Suprapubic skin (tissue), 4 donors: ENCODE measurements around the gene DEFB110. TPM values are rescaled to one million over a fixed set of nuclear protein-coding genes. Genes with fewer than 3 reads are reported as not detected.

ENCODE experiments used
- DNase-seq, 2 donors: peaks; one replicate each; pipeline ENCODE4 v3.0.0-alpha.2; 2019; ENCODE audit warnings: low spot score in 2 of 2
- H3K27ac ChIP-seq: fragments of 200-600 bp; sonication (generic); one replicate; pipeline ENCODE4 v1.5.1; 2019
- H3K27me3 ChIP-seq: fragments of 200-600 bp; sonication (generic); one replicate; pipeline ENCODE4 v1.5.1; 2019
- H3K36me3 ChIP-seq: fragments of 200-600 bp; sonication (generic); one replicate; pipeline ENCODE4 v1.5.1; 2019
- H3K4me1 ChIP-seq: fragments of 200-600 bp; sonication (generic); one replicate; pipeline ENCODE4 v1.5.1; 2019
- H3K4me3 ChIP-seq: fragments of 200-600 bp; sonication (generic); one replicate; pipeline ENCODE4 v1.5.1; 2019; ENCODE audit warnings: mild to moderate bottlenecking
- H3K9me3 ChIP-seq: fragments of 200-600 bp; sonication (generic); one replicate; pipeline ENCODE4 v1.5.1; 2019
- CTCF ChIP-seq, 2 donors: fragments of 200-600 bp in 1 of 2; fragments of 450-650 bp in 1 of 2; sonication (generic) in 1 of 2; IDR thresholded peaks; one replicate each; pipeline ENCODE4 v1.5.1; 2016 to 2019; ENCODE audit warnings: antibody characterized with exemption in 2 of 2, mild to moderate bottlenecking in 1 of 2, moderate library complexity in 1 of 2
- EP300 ChIP-seq: sonication (generic); formaldehyde crosslinking; IDR thresholded peaks from one replicate; pipeline ENCODE4 v1.6.1; 2017; ENCODE audit warnings: antibody characterized with exemption
- POLR2A ChIP-seq, 2 donors: fragments of 450-650 bp; IDR thresholded peaks; one replicate each; pipeline ENCODE4 v1.6.1; 2017; ENCODE audit warnings: antibody characterized with exemption in 2 of 2, mild to moderate bottlenecking in 2 of 2, moderate library complexity in 2 of 2
- POLR2AphosphoS5 ChIP-seq, 3 donors: sonication (generic); formaldehyde crosslinking; IDR thresholded peaks; one replicate each; pipeline ENCODE4 v1.6.1; 2017; ENCODE audit warnings: antibody characterized with exemption in 3 of 3
- WGBS: methylation state at CpG from one replicate; pipeline ENCODE4 v1.1.5; 2018; 5-methylcytosine and 5-hydroxymethylcytosine counted together
- total RNA-seq, 4 donors: library from RNA; depleted of rRNA; stranded (reverse); fragments of >200 nt; gene quantifications; one replicate each; pipeline ENCODE4 v1.1.0, GENCODE V29; 2016

Gene DEFB110
- total RNA-seq, 4 donors from 2014 or later = not detected

DNA sequence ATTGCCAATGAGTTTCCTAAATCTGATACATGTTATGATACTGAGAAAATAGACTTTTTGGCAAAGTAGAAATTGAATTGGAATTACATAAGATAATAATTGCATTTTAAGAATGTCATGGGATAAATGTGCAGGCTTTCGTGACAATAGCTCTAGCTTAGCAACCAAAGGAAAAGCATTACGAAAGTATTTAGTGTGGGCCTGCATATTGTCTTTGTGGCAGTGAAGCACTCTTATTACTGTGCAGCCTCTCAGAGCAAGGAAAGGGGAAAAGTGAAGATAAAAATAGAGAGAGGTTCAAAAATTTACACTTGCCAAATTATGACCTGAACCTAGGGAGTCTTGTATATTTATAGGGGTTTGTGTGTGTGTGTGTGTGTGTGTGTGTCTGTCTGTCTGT is 39.7 kb downstream of the DEFB110 start:
- WGBS = 79% methylated on average over 2 of the region's 2 CpGs
- no peak overlapping the region for H3K27ac ChIP-seq
- no peaks in the 10 kb centered on the region for H3K36me3 ChIP-seq
- TF ChIP-seq EP300 (no peak), CTCF (IDR thresholded peaks at IDR 0.05) (no peak), POLR2AphosphoS5 (IDR thresholded peaks at IDR 0.05) (no peak), POLR2A (IDR thresholded peaks at IDR 0.05) (no peak)
- DNase-seq = no peak
- H3K4me3 ChIP-seq = no peak overlapping the region
- no peaks in the 10 kb centered on the region for H3K27me3 ChIP-seq
- H3K9me3 ChIP-seq = no peaks in the 10 kb centered on the region
- no peaks in the 10 kb centered on the region for H3K4me1 ChIP-seq

DNA sequence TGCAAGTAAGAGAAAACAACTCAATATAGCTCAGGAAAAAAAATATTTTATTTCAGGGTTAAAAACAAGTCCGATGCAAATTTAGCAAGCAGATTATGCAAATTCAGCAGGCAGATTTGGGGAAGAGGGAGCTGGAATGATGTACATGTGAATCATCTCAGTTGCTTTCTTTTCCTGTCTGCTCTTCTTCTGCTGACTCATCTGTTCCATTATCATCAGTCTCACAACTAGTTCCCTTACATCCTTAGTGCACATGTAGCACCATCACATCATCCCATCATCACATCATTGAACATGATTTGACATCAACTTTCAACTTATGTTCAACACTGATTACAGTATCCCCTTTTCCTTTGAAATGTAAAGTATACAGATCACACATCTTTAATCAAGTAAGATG is 40.9 kb downstream of the DEFB110 start:
- 26% methylated on average over 1 of the region's 1 CpG for WGBS
- no peak for DNase-seq
- TF ChIP-seq POLR2AphosphoS5 (IDR thresholded peaks at IDR 0.05) (no peak), EP300 (no peak), POLR2A (IDR thresholded peaks at IDR 0.05) (no peak), CTCF (IDR thresholded peaks at IDR 0.05) (no peak)
- Histone ChIP-seq H3K36me3 (no peaks in the 10 kb centered on the region), H3K4me1 (no peaks in the 10 kb centered on the region), H3K27me3 (no peaks in the 10 kb centered on the region), H3K27ac (no peak overlapping the region), H3K4me3 (no peak overlapping the region), H3K9me3 (no peaks in the 10 kb centered on the region)

- H3K9me3 ChIP-seq = no peaks in the 10 kb centered on the region
- DNase-seq = no peak
- no peaks in the 10 kb centered on the region for H3K4me1 ChIP-seq
- no peaks in the 10 kb centered on the region for H3K36me3 ChIP-seq
- no peaks in the 10 kb centered on the region for H3K27me3 ChIP-seq
- H3K4me3 ChIP-seq = no peak overlapping the region
- TF ChIP-seq POLR2AphosphoS5 (IDR thresholded peaks at IDR 0.05) = no peak
- no peak for TF ChIP-seq CTCF (IDR thresholded peaks at IDR 0.05)
- no peak for TF ChIP-seq EP300
- no peak for TF ChIP-seq POLR2A (IDR thresholded peaks at IDR 0.05)
- no peak overlapping the region for H3K27ac ChIP-seq
- 80% methylated on average over 4 of the region's 4 CpGs for WGBS
Measured at GRCh38 chr6:49979584-49979983, 42.2 kb downstream of the DEFB110 start.

GRCh38 chr6:49978332-49979226 is 43.2 kb downstream of the DEFB110 start:
- TF ChIP-seq CTCF (IDR thresholded peaks at IDR 0.05) (no peak), POLR2A (IDR thresholded peaks at IDR 0.05) (no peak), POLR2AphosphoS5 (IDR thresholded peaks at IDR 0.05) (no peak), EP300 (no peak)
- no peak overlapping the region for H3K4me3 ChIP-seq
- no peaks in the 10 kb centered on the region for H3K9me3 ChIP-seq
- no peak overlapping the region for H3K27ac ChIP-seq
- no peaks in the 10 kb centered on the region for H3K4me1 ChIP-seq
- WGBS = 44% methylated on average over 3 of the region's 3 CpGs
- no peaks in the 10 kb centered on the region for H3K36me3 ChIP-seq
- no peak for DNase-seq
- H3K27me3 ChIP-seq = no peaks in the 10 kb centered on the region

GRCh38 chr6:49969605-49970004 is 52.2 kb downstream of the DEFB110 start, which contains the start of gene DEFB113:
TSS of gene DEFB113 (minus strand) at chr6:49969625. CDS start at chr6:49969625, 0 bp downstream.
- H3K4me1 ChIP-seq = no peaks in the 10 kb centered on the region
- 26% methylated on average over 2 of the region's 2 CpGs for WGBS
- DNase-seq = no peak

More at GRCh38 chr6:49969605-49970004, 52.2 kb downstream of the DEFB110 start, which contains the start of gene DEFB113:
- Histone ChIP-seq H3K27ac (no peak within 1 kb of the TSS), H3K4me3 (no peak within 1 kb of the TSS), H3K36me3 (no peaks in the 10 kb centered on the region), H3K9me3 (no peaks in the 10 kb centered on the region), H3K27me3 (no peaks in the 10 kb centered on the region)
- TF ChIP-seq CTCF (IDR thresholded peaks at IDR 0.05) (no peak), POLR2A (IDR thresholded peaks at IDR 0.05) (no peak), EP300 (no peak), POLR2AphosphoS5 (IDR thresholded peaks at IDR 0.05) (no peak)
